SJSA1 (cell line): ENCODE measurements around the gene OSBP. TPM values are rescaled to one million over a fixed set of nuclear protein-coding genes. Genes with fewer than 3 reads are reported as not detected.

Experiments used
- DNase-seq, 2 experiments: peaks; one replicate each; pipeline ENCODE4 v3.0.0-alpha.2; 2015 to 2020; ENCODE audit warnings: low spot score in 2 of 2, low read depth in 1 of 2
- H3K27ac ChIP-seq: fragments of 250-450 bp; sonication (Bioruptor Pico); 2 replicates; pipeline ENCODE4 v1.5.1; 2020; ENCODE audit warnings: mild to moderate bottlenecking, moderate library complexity
- H3K27me3 ChIP-seq: fragments of 250-450 bp; sonication (Bioruptor Pico); replicated peaks from 2 replicates; pipeline ENCODE4 v1.5.1; 2020; ENCODE audit warnings: mild to moderate bottlenecking, moderate library complexity
- H3K36me3 ChIP-seq: fragments of 250-450 bp; sonication (Bioruptor Pico); 2 replicates; pipeline ENCODE4 v1.5.1; 2020; ENCODE audit warnings: mild to moderate bottlenecking
- H3K4me1 ChIP-seq: fragments of 250-450 bp; sonication (Bioruptor Pico); replicated peaks from 2 replicates; pipeline ENCODE4 v1.6.1; 2021; ENCODE audit warnings: mild to moderate bottlenecking
- H3K4me3 ChIP-seq: fragments of 250-450 bp; sonication (Bioruptor Pico); 2 replicates; pipeline ENCODE4 v1.5.1; 2020; ENCODE audit warnings: mild to moderate bottlenecking
- H3K9me3 ChIP-seq: fragments of 250-450 bp; sonication (Bioruptor Pico); replicated peaks from 2 replicates; pipeline ENCODE4 v1.5.1; 2020; ENCODE audit warnings: mild to moderate bottlenecking
- total RNA-seq: library from RNA; depleted of rRNA; stranded (reverse); fragments of >200 nt; shearing (Covaris generic); gene quantifications from 2 replicates; pipeline ENCODE4 v1.2.3, GENCODE V29; 2014

OSBP gene
- total RNA-seq, 1 experiment from 2014 or later, result 30.3 TPM

DNA sequence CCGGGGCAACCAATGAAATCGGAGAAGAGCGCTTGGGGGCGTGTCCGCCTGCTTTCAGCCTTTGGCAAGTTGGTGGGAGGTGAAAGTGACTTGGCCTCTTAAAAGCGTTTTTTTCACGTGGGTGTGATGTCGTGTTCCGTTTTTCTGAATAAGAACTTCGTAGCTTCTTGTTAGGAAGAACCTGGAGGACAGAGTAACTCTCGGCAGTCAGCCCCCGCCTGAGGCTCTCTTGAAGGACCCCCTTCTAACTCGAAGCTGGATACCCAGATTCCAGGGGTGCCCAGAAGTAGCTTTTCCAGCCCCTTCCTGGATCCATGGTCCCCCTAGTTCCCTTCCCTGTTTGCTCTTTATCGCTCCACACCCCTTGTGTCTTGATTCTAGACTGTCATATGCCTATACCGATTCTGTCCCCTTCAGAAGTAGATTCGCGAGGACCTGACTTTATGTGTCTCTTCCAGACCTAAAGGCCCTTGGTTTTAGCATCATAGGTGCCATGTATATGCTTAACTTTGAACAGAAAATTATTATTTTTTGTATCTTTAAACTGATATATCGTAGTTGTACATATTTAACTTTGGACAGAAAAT lies 915 bp upstream of the OSBP start:
- H3K4me1 ChIP-seq, result peaks cover 17% of the 10 kb centered on the region
- H3K4me3 ChIP-seq, result peak overlapping the region; percentile 84
- no peaks in the 10 kb centered on the region for H3K27me3 ChIP-seq
- H3K9me3 ChIP-seq, result no peaks in the 10 kb centered on the region
- no peak for DNase-seq
- peak overlapping the region; percentile 27 for H3K27ac ChIP-seq
- H3K36me3 ChIP-seq, result peaks cover 33% of the 10 kb centered on the region

DNA sequence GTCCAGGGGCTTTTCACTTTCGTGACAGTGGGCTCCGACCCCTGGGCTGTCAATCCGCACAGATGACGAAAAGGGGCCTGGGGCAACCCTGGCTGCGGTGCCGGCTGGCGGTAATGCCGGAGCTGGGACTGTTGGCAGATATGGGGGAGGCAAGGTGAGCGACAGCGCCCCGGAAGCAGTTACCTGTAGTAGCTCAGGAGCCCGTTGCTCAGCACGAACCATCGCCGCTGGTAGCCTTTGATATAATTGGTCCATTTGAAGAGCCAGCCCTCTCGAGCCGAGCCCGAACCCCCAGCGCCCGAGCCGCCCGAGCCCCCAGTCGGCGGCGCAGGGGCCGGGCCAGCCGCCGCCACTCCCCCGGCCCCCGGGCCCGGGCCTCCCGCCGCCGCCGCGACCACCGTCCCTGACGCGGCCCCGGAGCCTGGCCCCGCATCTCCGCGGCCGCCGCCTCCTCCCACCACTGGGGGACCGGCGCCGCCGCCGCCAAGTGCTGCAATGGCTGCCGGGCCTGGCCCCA lies 396 bp downstream of the OSBP start:
- H3K4me3 ChIP-seq, result peak overlapping the region; percentile 84
- no peaks in the 10 kb centered on the region for H3K27me3 ChIP-seq
- peaks cover 17% of the 10 kb centered on the region for H3K4me1 ChIP-seq
- peak in 1 of 2 experiments; percentile 51 for DNase-seq
- no peaks in the 10 kb centered on the region for H3K9me3 ChIP-seq
- peaks cover 40% of the 10 kb centered on the region for H3K36me3 ChIP-seq
- peak overlapping the region; percentile 70 for H3K27ac ChIP-seq

DNA sequence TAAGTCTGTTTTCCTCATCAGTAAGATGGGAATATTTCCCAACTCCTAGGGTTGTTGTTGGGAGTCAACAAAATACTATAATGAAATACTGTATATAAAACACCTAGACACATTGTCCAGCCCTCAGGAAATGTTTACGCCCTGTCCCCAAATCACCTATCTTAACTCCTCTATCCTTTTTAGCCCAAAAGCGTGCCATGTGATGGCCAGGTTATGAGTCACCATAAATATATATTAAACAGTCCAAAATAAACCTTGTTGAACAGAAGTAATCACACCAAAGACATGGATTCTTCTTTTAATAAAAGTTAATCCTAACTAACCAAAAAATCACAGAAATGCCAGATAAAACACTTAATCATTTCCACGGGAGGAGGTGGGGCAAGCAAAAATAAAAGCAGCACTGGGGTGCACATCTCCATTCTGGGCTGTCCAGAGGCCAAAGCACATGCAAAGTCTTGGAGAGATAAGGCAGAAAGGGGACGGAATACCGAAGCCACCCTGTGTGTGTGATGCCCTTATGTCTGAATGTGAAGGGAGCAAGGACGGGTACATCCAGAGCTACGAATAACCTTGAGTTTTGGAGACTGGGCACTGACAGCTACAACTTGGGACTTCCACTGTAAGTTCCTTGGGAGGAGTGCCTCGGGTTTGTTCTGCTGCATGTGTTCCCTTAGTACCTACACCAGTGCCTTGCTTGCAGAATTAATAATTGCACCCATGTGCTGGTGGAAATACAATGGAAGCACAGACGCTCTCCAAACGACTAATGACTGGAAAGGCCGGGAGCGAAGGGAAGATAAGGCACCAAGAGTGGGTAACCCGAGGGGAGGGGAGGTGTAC lies 1.1 kb downstream of the OSBP start:
- peaks cover 47% of the 10 kb centered on the region for H3K36me3 ChIP-seq
- no peaks in the 10 kb centered on the region for H3K27me3 ChIP-seq
- DNase-seq, result peak in 1 of 2 experiments; percentile 35
- H3K4me3 ChIP-seq, result peak overlapping the region; percentile 84
- no peaks in the 10 kb centered on the region for H3K9me3 ChIP-seq
- H3K27ac ChIP-seq, result peak overlapping the region; percentile 70
- H3K4me1 ChIP-seq, result peaks cover 17% of the 10 kb centered on the region

DNA sequence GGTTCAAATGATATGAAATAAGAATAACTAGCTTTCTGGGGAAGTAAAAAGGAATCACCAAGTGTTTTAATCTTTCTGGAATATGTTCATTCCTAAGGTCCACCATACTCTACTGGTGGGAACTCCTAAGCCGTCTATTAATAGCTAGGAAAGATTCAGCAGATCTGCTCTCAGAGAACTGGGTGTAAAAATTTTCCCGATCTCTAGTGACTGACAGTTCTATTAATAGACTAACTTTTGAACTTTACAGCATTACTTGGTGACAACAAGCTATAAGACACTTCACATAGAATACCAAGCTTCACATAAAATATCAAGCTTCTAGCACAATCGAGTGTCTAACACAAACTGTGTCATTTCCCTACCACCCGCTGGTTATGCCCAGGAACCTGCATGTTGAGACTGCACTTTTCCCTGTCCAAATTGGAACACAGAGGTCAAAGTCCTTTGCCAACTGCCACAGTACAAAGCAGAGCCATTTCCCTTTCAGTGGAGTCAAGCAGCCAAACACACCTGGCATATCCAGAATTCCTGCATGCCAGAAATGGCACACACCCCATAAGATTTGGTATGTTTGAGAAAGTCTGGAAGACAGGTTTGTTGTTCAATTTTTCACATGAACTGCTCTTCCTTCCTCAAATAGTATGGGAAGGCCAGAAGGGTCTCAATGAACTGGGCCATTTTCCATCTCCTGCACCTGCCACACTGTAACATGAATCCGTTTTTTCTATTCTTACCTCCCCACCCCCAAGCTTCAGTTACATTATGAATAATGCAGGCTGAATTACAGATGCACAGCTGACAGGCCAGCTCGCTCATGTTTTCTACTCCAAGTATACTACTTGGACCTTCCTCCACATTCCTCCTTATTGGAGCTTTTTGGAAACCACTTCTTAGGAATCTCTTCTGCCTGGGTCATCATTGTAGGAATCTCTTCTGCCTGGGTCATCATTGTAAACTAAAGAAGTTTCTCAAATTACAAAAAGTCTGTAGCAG lies 3.7 kb downstream of the OSBP start:
- DNase-seq, result no peak
- H3K36me3 ChIP-seq, result peaks cover 73% of the 10 kb centered on the region
- H3K4me3 ChIP-seq, result no peak overlapping the region
- no peaks in the 10 kb centered on the region for H3K27me3 ChIP-seq
- H3K4me1 ChIP-seq, result peaks cover 17% of the 10 kb centered on the region
- H3K9me3 ChIP-seq, result no peaks in the 10 kb centered on the region
- no peak overlapping the region for H3K27ac ChIP-seq

DNA sequence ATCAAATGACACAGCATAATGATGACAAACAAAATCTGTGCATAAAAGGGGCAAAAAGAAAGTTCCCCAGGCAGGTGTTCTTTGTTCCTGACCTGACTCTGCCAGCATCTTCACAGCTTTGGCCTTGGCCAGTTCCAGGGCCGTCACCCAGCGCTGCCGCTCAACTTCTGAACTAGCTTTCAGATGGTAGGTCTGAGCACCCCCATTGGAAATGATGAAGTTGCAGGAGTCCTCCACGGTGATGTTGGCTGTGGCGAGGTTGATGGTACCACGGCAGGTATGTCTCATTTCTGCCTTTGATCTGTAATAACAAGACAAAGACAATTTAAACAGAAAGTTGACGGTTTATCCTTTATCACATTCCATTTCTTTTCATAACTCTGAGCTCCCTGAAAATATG lies 5.3 kb downstream of the OSBP start:
- no peaks in the 10 kb centered on the region for H3K9me3 ChIP-seq
- H3K4me1 ChIP-seq, result peaks cover 13% of the 10 kb centered on the region; the same call in 1 of the 2 replicates
- H3K27ac ChIP-seq, result no peak overlapping the region
- DNase-seq, result no peak
- no peak overlapping the region for H3K4me3 ChIP-seq
- no peaks in the 10 kb centered on the region for H3K27me3 ChIP-seq
- H3K36me3 ChIP-seq, result peaks cover 86% of the 10 kb centered on the region

DNA sequence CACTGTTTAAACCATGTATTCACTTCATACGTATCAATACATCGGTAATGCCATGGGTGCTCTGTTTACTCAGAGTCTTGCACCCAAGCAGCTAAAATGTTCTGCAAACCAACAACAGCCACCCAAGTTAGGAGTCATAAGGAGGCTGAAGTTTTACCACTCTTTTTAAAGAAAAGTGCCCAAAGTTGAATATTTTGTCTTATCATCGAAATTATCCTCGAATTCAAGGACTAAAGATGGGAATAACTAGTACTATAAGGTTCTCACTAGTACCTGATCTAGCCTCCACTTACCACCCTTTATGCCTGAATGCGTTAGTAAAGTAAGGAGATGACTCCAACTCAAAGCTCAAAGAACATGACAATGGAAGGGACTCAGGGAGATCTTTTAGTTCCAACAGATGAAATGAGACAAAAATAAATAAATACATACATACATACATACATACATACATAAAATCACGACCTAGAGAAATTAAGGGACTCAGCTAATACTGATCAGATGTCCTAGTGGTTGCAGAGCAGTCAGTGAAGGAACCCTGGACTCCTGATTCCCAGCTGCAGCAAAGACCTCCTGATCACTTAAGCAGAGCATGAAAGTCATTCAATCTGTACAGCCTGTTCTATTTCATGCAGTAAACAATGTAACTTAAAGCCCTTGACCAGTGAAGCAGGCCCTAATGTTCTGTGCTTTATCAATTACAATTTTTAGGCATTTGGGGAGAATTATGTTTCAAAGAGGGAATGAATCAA lies 7.7 kb downstream of the OSBP start:
- H3K4me1 ChIP-seq, result no peaks in the 10 kb centered on the region
- H3K36me3 ChIP-seq, result peaks cover 91% of the 10 kb centered on the region
- H3K27ac ChIP-seq, result no peak overlapping the region
- no peak overlapping the region for H3K4me3 ChIP-seq
- DNase-seq, result no peak
- H3K9me3 ChIP-seq, result no peaks in the 10 kb centered on the region
- H3K27me3 ChIP-seq, result no peaks in the 10 kb centered on the region

DNA sequence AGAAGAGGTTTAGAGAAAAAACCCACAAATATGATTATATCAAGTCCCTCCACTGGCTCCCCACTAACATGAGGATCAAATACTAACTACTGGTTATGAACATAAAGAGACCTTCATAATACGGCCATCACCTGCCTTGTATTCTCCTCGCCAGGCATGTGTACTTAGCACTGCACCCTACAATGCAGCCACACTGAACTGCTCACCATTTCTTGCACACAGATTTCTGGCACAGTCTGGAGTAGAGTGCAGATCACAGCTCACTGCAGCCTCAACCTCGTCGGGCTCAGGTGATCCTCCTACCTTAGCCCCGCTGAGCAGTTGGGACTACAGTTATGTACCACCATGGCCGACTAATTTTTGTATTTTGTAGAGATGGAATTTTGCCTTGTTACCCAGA lies 13.1 kb downstream of the OSBP start:
- H3K27ac ChIP-seq, result no peak overlapping the region
- H3K4me1 ChIP-seq, result no peaks in the 10 kb centered on the region
- H3K4me3 ChIP-seq, result no peak overlapping the region
- DNase-seq, result no peak
- H3K9me3 ChIP-seq, result no peaks in the 10 kb centered on the region
- H3K27me3 ChIP-seq, result no peaks in the 10 kb centered on the region
- H3K36me3 ChIP-seq, result peaks cover 99% of the 10 kb centered on the region

DNA sequence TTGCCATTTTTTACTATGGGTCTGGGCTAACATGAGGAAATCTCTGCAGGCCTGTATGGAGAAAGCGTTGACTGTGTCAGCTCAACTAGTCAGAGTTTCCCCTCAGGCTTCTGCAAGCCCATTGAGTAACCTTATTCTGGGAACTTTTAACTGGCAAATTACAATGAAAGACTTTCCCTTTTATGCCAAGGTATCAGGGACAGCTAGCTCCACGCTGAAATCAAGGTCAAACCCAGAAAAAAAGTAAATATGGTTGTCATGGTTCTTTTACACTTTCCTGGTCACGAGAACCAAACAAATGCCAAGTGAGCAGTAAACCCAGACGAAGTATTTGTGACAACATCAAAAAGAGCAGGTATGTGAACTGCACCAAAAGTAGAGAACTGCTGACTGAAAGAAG lies 13.8 kb downstream of the OSBP start:
- no peak for DNase-seq
- no peak overlapping the region for H3K4me3 ChIP-seq
- peaks cover 99% of the 10 kb centered on the region for H3K36me3 ChIP-seq

DNA sequence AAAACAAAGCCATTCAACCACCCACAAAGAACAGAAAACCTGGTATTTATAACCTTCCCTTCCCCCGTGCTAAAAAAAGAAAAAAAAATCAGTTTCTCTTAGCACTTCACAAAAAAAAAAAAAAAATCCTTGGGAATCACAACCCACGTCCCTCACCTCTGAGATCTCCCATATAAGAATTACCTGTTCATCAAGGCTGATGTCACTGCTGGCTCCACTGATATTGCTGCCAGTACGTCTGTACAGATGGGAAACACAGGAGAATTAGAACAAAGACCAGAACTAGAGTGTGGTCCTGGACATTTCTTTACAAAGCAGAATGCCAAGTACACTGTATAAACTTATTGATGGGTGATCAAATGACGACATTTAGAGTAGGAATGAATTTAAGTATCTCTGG lies 14.9 kb downstream of the OSBP start:
- H3K36me3 ChIP-seq, result peaks cover 95% of the 10 kb centered on the region
- no peaks in the 10 kb centered on the region for H3K27me3 ChIP-seq
- no peak overlapping the region for H3K4me3 ChIP-seq
- no peak for DNase-seq
- H3K9me3 ChIP-seq, result no peaks in the 10 kb centered on the region
- no peak overlapping the region for H3K27ac ChIP-seq
- H3K4me1 ChIP-seq, result no peaks in the 10 kb centered on the region

More for the DNA sequence above, 13.8 kb downstream of the OSBP start:
- Histone ChIP-seq H3K9me3 (no peaks in the 10 kb centered on the region), H3K27ac (no peak overlapping the region), H3K27me3 (no peaks in the 10 kb centered on the region), H3K4me1 (no peaks in the 10 kb centered on the region)

DNA sequence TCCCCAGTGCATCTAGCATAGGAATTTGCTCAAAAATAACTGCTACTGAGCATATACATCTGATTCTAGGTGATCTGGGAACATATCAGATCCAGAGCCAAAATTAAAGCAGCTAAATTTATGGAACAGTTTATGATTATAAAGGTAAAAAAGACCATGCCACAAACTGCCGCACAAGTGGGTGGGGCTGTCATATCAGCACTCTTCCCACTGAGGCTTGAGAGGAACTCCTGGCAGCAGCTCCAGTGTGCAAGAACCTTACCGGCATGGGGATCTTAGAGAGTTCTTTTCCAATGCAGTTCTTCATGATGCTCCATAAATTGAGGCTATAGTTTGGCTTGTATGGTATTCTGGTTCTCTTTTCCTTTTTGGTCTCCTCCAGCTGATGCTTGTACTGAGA lies 15.3 kb downstream of the OSBP start:
- Histone ChIP-seq H3K27me3 (no peaks in the 10 kb centered on the region), H3K4me1 (no peaks in the 10 kb centered on the region), H3K9me3 (no peaks in the 10 kb centered on the region), H3K36me3 (peaks cover 94% of the 10 kb centered on the region), H3K27ac (no peak overlapping the region), H3K4me3 (no peak overlapping the region)
- no peak for DNase-seq

DNA sequence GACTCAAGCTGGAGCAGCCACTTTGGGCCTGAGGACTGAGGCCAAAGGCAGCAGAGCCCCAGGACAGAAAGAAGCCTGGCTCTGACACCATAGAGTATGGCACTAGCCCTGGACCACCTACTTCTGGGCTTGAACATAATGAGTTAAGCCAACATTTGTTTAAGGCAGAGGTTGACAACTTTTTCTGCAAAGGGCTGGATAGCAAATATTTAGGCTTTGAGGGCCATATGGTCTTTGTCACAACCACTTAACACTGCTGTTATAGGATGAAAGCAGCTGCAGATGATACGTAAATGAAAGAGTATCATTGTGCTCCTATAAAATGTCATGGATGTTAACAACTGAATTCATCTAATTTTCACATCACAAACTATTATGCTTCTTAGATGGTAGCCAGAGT lies 16.6 kb downstream of the OSBP start:
- Histone ChIP-seq H3K9me3 (no peaks in the 10 kb centered on the region), H3K4me3 (no peak overlapping the region), H3K4me1 (no peaks in the 10 kb centered on the region), H3K36me3 (peaks cover 95% of the 10 kb centered on the region), H3K27ac (no peak overlapping the region), H3K27me3 (no peaks in the 10 kb centered on the region)
- no peak for DNase-seq

DNA sequence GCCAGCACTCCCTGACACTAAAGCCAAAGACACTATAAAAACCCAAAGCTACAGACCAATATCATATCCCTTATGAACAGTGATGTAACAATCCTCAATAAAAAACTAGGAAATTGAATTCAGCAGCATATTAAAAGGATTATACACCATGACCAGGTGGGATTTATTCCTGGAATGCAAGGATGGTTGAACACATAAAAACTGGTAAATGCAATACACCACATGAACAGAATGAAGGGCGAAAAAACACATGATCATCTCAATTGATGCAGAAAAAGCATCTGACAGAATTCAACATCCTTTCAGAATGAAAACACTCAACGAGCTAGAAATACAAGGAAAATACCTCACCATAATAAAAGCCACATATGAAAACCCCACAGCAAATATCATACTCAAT lies 31.3 kb downstream of the OSBP start:
- no peak overlapping the region for H3K4me3 ChIP-seq
- peaks cover 90% of the 10 kb centered on the region for H3K36me3 ChIP-seq
- no peaks in the 10 kb centered on the region for H3K4me1 ChIP-seq
- H3K9me3 ChIP-seq, result 0 out of 2 replicates have a peak, but pooled peaks cover 3% of the 10 kb centered on the region
- no peak for DNase-seq
- H3K27me3 ChIP-seq, result no peaks in the 10 kb centered on the region
- H3K27ac ChIP-seq, result no peak overlapping the region

DNA sequence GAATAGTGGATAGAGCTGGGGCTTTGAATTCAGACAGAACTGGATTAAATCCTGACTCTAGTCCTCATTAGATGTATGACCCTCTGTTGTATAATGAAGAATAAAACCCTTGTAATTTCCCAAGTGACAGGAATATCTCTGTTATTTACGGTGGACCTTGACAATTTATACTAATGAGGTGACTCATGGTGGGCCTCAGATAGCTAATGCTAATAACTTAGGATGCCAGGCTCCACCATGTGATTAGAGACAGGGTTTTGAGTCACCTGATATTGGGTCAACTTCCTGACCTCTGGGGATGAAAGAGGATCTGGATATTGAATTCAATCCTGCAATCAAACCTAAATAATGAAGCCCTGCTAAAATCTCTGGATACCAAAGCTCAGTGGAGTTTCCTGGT lies 33.6 kb downstream of the OSBP start:
- DNase-seq, result no peak
- Histone ChIP-seq H3K36me3 (peaks cover 88% of the 10 kb centered on the region), H3K9me3 (0 out of 2 replicates have a peak, but pooled peaks cover 3% of the 10 kb centered on the region), H3K4me1 (no peaks in the 10 kb centered on the region), H3K4me3 (no peak overlapping the region), H3K27ac (no peak overlapping the region), H3K27me3 (no peaks in the 10 kb centered on the region)
